Testis (tissue), 2 donors: ENCODE measurements around the gene LFNG.

Experiments
- POLR2A ChIP-seq: fragments of 450-650 bp; IDR thresholded peaks from one replicate; pipeline ENCODE4 v1.6.1; 2017; ENCODE audit warnings: antibody characterized with exemption, mild to moderate bottlenecking, moderate library complexity
- TF ChIP-seq, protein P1 (sequence below), 3 experiments: fragments of 450-650 bp in 2 of 3; fragments of 200-600 bp in 1 of 3; sonication (generic) in 1 of 3; IDR thresholded peaks; one replicate each; pipeline ENCODE4 v1.5.1; 2016 to 2019; ENCODE audit warnings: antibody characterized with exemption in 3 of 3, mild to moderate bottlenecking in 2 of 3, moderate library complexity in 1 of 3

- TF ChIP-seq, protein P1, sequence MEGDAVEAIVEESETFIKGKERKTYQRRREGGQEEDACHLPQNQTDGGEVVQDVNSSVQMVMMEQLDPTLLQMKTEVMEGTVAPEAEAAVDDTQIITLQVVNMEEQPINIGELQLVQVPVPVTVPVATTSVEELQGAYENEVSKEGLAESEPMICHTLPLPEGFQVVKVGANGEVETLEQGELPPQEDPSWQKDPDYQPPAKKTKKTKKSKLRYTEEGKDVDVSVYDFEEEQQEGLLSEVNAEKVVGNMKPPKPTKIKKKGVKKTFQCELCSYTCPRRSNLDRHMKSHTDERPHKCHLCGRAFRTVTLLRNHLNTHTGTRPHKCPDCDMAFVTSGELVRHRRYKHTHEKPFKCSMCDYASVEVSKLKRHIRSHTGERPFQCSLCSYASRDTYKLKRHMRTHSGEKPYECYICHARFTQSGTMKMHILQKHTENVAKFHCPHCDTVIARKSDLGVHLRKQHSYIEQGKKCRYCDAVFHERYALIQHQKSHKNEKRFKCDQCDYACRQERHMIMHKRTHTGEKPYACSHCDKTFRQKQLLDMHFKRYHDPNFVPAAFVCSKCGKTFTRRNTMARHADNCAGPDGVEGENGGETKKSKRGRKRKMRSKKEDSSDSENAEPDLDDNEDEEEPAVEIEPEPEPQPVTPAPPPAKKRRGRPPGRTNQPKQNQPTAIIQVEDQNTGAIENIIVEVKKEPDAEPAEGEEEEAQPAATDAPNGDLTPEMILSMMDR (IDR thresholded peaks at IDR 0.05): no peak
- TF ChIP-seq POLR2A: no peak
Observed at GRCh38 chr7:2537981-2538851, 18.6 kb downstream of the LFNG start.
